Measurements from ENCODE around the gene GABRA1. TPM values are rescaled to one million over a fixed set of nuclear protein-coding genes. Genes with fewer than 3 reads are reported as not detected.

GABRA1 gene
- not detected for total RNA-seq

DNA sequence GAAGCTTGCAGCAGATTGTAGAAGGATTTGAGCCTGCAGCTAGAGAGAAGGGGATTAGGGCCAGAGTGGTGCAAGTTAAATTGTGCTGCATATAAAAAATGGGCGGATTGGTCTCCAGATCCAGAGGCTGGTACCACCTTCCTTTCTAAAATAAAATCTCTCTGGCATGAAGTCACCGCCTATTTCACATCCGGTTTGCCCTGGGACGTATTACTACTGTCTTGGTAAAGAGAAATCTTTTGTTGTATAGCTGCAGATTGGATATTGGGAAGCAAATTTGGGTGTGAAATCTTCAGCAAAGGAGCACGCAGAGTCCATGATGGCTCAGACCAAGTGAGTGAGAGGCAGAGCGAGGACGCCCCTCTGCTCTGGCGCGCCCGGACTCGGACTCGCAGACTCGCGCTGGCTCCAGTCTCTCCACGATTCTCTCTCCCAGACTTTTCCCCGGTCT is at the start of gene GABRA1:
Gene GABRA1 (plus strand): TSS at position 180 of the 451 bp plus-strand sequence. CDS start 2,691 bp downstream, outside the sequence.
- Histone ChIP-seq H3K27me3 (ENCODE audit: insufficient read depth, low read length) (peaks cover 24% of the 10 kb centered on the region), H3K4me1 (ENCODE audit: insufficient read depth, low read length) (no peaks in the 10 kb centered on the region), H3K9me3 (ENCODE audit: low read depth, low read length) (no peaks in the 10 kb centered on the region), H3K4me3 (ENCODE audit: low read length) (no peak within 1 kb of the TSS)

DNA sequence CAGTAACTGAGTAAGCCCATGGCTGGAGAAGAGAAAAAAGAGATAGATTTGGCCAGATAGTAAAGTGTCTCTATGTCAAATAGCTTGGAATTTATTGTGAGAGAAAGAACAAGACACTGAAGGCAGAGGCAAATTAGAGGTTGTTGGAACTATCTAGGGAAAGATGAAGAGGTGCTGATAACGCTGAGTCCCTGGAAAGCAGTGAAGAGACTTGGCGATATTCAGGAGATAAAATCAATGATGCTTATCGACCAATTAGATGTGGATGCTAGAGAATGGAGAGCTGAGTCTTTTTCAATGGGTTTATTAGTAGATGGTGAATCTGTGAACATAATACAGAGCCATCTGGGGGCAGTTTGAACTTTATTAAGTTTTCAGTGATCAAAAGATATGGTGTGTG is 48.6 kb upstream of the GABRA1 start:
- Histone ChIP-seq H3K4me1 (ENCODE audit: insufficient read depth, low read length) (no peaks in the 10 kb centered on the region), H3K9me3 (ENCODE audit: low read depth, low read length) (no peaks in the 10 kb centered on the region), H3K27me3 (ENCODE audit: insufficient read depth, low read length) (no peaks in the 10 kb centered on the region), H3K4me3 (ENCODE audit: low read length) (no peak overlapping the region)

- Histone ChIP-seq H3K9me3 (ENCODE audit: low read depth, low read length) (no peaks in the 10 kb centered on the region), H3K4me1 (ENCODE audit: insufficient read depth, low read length) (no peaks in the 10 kb centered on the region), H3K27me3 (ENCODE audit: insufficient read depth, low read length) (no peaks in the 10 kb centered on the region), H3K4me3 (ENCODE audit: low read length) (no peak overlapping the region)
These were observed 43.7 kb upstream of the GABRA1 start for GRCh38 chr5:161804263-161804662.

- Histone ChIP-seq H3K27me3 (ENCODE audit: insufficient read depth, low read length) (peaks cover 24% of the 10 kb centered on the region), H3K4me1 (ENCODE audit: insufficient read depth, low read length) (no peaks in the 10 kb centered on the region), H3K9me3 (ENCODE audit: low read depth, low read length) (no peaks in the 10 kb centered on the region), H3K4me3 (ENCODE audit: low read length) (no peak overlapping the region)
These were observed 1.2 kb upstream of the GABRA1 start for GRCh38 chr5:161846746-161847145.

DNA sequence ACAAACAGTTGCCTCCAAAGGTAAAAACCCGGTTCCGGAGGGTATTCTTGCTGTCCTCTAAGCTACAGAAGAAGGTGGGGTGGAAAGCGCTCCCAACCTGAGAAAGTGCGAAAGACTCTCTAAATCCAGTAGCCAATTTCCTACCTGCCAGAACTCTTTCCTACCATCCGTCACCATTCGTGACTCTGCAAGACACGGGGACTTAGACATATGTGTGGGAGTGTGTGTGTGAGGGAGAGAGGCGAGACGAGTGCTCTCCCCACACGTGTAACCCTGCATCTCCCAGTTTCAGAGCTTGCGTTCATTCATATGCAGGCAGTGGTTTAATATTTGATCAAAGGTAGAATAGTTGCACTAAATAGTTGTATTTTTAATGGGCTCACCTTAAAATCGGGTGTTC is 473 bp upstream of the GABRA1 start:
- H3K4me1 ChIP-seq (ENCODE audit: insufficient read depth, low read length) = no peaks in the 10 kb centered on the region
- no peaks in the 10 kb centered on the region for H3K9me3 ChIP-seq (ENCODE audit: low read depth, low read length)
- H3K27me3 ChIP-seq (ENCODE audit: insufficient read depth, low read length) = peaks cover 24% of the 10 kb centered on the region
- no peak overlapping the region for H3K4me3 ChIP-seq (ENCODE audit: low read length)

DNA sequence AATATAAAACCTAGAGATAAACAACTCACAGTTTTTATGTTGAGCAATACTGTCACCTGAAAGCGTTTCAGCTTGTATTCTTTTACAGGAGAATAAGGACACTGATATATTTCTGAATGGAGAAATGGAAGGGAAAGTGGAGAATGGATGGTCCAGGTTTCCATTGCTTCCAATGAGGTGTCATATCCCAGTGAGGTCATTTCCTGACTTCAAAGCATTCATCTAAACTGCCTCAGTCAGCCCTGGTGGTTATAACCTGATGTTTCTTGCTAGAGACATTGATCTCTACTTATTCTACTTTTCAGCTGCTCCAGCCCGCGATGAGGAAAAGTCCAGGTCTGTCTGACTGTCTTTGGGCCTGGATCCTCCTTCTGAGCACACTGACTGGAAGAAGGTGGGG is 2.6 kb downstream of the GABRA1 start:
- Histone ChIP-seq H3K4me1 (ENCODE audit: insufficient read depth, low read length) (no peaks in the 10 kb centered on the region), H3K4me3 (ENCODE audit: low read length) (no peak overlapping the region), H3K9me3 (ENCODE audit: low read depth, low read length) (no peaks in the 10 kb centered on the region), H3K27me3 (ENCODE audit: insufficient read depth, low read length) (peaks cover 24% of the 10 kb centered on the region)

- no peak overlapping the region for H3K4me3 ChIP-seq (ENCODE audit: low read length)
These were observed 3.9 kb downstream of the GABRA1 start for GRCh38 chr5:161851691-161852299.

DNA sequence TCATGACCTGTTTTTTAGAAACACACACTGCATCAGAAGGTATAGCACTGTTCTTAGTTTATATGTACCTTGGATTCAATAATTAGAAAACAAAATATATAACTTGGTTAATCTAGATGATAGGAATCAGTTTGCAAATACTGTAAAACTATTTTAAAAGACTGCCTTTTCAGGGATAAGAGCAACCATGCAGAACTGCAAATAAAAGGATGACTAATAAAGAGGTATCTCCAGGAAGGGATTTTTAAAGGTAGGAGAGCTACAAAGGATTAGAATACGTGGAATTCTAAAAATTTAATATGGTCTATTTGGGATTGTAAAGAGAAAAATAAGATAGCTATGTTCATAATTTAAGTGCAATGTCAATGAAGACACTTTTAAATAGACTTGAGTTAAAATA is 9.4 kb downstream of the GABRA1 start:
- Histone ChIP-seq H3K4me1 (ENCODE audit: insufficient read depth, low read length) (no peaks in the 10 kb centered on the region), H3K27me3 (ENCODE audit: insufficient read depth, low read length) (no peaks in the 10 kb centered on the region), H3K9me3 (ENCODE audit: low read depth, low read length) (no peaks in the 10 kb centered on the region), H3K4me3 (ENCODE audit: low read length) (no peak overlapping the region)

More at GRCh38 chr5:161851691-161852299, 3.9 kb downstream of the GABRA1 start:
- Histone ChIP-seq H3K9me3 (ENCODE audit: low read depth, low read length) (no peaks in the 10 kb centered on the region), H3K27me3 (ENCODE audit: insufficient read depth, low read length) (peaks cover 19% of the 10 kb centered on the region), H3K4me1 (ENCODE audit: insufficient read depth, low read length) (no peaks in the 10 kb centered on the region)

DNA sequence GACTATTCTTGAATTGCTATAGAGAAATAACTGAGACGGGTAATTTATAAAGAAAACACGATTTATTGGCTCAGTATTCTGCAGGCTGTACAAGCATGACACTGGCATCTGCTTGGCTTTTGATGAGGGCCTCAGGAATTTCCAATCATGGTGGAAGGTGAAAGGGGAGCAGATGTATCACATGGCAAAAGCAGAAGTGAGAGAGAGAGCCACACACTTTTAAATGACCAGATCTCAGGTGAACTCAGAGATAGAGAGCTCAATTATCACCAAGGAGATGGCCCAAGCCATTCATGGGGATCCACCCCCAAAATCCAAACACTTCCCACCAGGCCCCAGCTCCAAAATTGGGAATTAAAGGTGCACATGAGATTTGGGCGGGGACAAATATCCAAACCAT is 15.3 kb downstream of the GABRA1 start:
- Histone ChIP-seq H3K4me3 (ENCODE audit: low read length) (no peak overlapping the region), H3K9me3 (ENCODE audit: low read depth, low read length) (no peaks in the 10 kb centered on the region), H3K4me1 (ENCODE audit: insufficient read depth, low read length) (no peaks in the 10 kb centered on the region), H3K27me3 (ENCODE audit: insufficient read depth, low read length) (no peaks in the 10 kb centered on the region)

DNA sequence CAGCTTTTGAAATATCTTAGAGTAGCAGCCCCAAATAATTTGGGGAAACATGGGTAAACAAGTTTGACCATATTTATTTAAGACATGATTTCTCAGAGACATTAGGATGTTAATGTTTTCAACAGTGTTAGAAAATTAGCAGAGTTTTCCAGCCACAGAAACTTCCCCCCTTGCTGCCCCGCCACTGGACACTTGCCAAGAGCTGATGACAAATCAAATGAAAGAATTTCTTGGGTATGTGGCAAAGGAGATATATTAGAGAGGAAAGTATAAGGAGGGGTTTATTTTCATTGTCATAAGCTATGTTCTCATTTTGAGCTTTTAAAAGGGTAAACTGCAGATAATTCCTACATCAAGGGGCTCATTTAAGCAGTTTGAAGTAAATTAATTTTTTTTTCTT is 15.9 kb downstream of the GABRA1 start:
- Histone ChIP-seq H3K27me3 (ENCODE audit: insufficient read depth, low read length) (no peaks in the 10 kb centered on the region), H3K4me3 (ENCODE audit: low read length) (no peak overlapping the region), H3K9me3 (ENCODE audit: low read depth, low read length) (no peaks in the 10 kb centered on the region), H3K4me1 (ENCODE audit: insufficient read depth, low read length) (no peaks in the 10 kb centered on the region)

DNA sequence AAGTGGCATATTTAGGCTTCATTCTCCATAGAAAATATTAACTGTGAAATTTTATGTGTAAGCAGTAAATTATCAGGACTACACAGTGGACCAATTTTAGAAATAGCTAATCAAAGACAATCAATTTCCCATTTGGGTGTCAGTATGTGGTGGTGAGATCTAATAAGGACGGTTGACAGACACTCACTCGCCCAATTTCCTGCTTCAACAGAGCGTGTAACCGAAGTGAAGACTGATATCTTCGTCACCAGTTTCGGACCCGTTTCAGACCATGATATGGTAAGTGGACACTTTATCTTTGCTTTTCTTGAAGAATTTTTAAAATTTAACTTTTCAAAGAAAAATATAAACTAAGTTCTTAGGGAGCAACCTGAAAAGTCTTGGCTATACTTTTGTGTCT is 17.6 kb downstream of the GABRA1 start:
- H3K9me3 ChIP-seq (ENCODE audit: low read depth, low read length) = no peaks in the 10 kb centered on the region
- H3K4me3 ChIP-seq (ENCODE audit: low read length) = no peak overlapping the region
- H3K27me3 ChIP-seq (ENCODE audit: insufficient read depth, low read length) = no peaks in the 10 kb centered on the region
- no peaks in the 10 kb centered on the region for H3K4me1 ChIP-seq (ENCODE audit: insufficient read depth, low read length)

- H3K4me3 ChIP-seq (ENCODE audit: low read length) = no peak overlapping the region
- no peaks in the 10 kb centered on the region for H3K4me1 ChIP-seq (ENCODE audit: insufficient read depth, low read length)
- H3K9me3 ChIP-seq (ENCODE audit: low read depth, low read length) = no peaks in the 10 kb centered on the region
- H3K27me3 ChIP-seq (ENCODE audit: insufficient read depth, low read length) = no peaks in the 10 kb centered on the region
These were observed 42.1 kb downstream of the GABRA1 start for GRCh38 chr5:161889971-161890370.

GRCh38 chr5:161895514-161895913 is 47.6 kb downstream of the GABRA1 start:
- H3K4me1 ChIP-seq (ENCODE audit: insufficient read depth, low read length) = no peaks in the 10 kb centered on the region
- H3K4me3 ChIP-seq (ENCODE audit: low read length) = no peak overlapping the region
- H3K9me3 ChIP-seq (ENCODE audit: low read depth, low read length) = no peaks in the 10 kb centered on the region
- H3K27me3 ChIP-seq (ENCODE audit: insufficient read depth, low read length) = no peaks in the 10 kb centered on the region

DNA sequence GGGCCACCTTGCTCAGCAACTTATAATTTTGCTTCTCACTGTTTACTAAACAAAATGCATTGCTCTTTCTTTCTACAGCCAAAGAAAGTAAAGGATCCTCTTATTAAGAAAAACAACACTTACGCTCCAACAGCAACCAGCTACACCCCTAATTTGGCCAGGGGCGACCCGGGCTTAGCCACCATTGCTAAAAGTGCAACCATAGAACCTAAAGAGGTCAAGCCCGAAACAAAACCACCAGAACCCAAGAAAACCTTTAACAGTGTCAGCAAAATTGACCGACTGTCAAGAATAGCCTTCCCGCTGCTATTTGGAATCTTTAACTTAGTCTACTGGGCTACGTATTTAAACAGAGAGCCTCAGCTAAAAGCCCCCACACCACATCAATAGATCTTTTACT is 49.1 kb downstream of the GABRA1 start:
- no peaks in the 10 kb centered on the region for H3K4me1 ChIP-seq (ENCODE audit: insufficient read depth, low read length)
- no peaks in the 10 kb centered on the region for H3K9me3 ChIP-seq (ENCODE audit: low read depth, low read length)
- H3K4me3 ChIP-seq (ENCODE audit: low read length) = no peak overlapping the region
- H3K27me3 ChIP-seq (ENCODE audit: insufficient read depth, low read length) = no peaks in the 10 kb centered on the region

GRCh38 chr5:161899590-161899989 is 51.7 kb downstream of the GABRA1 start:
- Histone ChIP-seq H3K9me3 (ENCODE audit: low read depth, low read length) (no peaks in the 10 kb centered on the region), H3K27me3 (ENCODE audit: insufficient read depth, low read length) (no peaks in the 10 kb centered on the region), H3K4me3 (ENCODE audit: low read length) (no peak overlapping the region), H3K4me1 (ENCODE audit: insufficient read depth, low read length) (no peaks in the 10 kb centered on the region)

GRCh38 chr5:161900981-161901380 is 53.1 kb downstream of the GABRA1 start:
- no peaks in the 10 kb centered on the region for H3K4me1 ChIP-seq (ENCODE audit: insufficient read depth, low read length)
- H3K4me3 ChIP-seq (ENCODE audit: low read length) = no peak overlapping the region
- H3K27me3 ChIP-seq (ENCODE audit: insufficient read depth, low read length) = no peaks in the 10 kb centered on the region
- no peaks in the 10 kb centered on the region for H3K9me3 ChIP-seq (ENCODE audit: low read depth, low read length)
